Activated T-cell treated with anti-CD3 and anti-CD28 coated beads for 1 hour (primary cell): ENCODE results near the gene TSR3.
A peak's percentile ranks its signal among the peaks of the same experiment; 100 is the strongest.

Experiments used
- DNase-seq: peaks from one replicate; pipeline ENCODE4 v3.0.0-alpha.2; 2020; ENCODE audit warnings: low read depth

TSR3 gene

GRCh38 chr16:1323296-1324239 lies 28.1 kb downstream of the TSR3 start:
- no peak for DNase-seq

- DNase-seq = no peak
These were observed 29.3 kb downstream of the TSR3 start for GRCh38 chr16:1322407-1322806.

- DNase-seq = no peak
These were observed 30.9 kb downstream of the TSR3 start for GRCh38 chr16:1320658-1321240.

GRCh38 chr16:1320097-1320496 lies 31.6 kb downstream of the TSR3 start:
- DNase-seq = no peak

GRCh38 chr16:1319041-1319440 lies 32.6 kb downstream of the TSR3 start:
- no peak for DNase-seq

DNA sequence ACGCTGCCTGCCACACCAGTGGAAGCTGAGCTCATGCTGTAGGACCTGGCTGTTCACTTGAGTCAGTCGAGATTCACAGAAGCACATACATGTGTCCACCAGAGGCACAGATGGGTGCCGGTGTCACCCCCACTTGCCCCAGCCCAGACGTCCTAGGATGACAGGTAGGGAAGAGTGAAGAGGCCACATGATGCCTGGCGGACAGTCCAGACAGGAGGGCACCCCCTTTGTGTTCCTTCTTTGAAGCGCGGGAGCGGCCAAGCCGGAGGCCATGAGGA lies 33.5 kb downstream of the TSR3 start:
- DNase-seq = no peak

DNA sequence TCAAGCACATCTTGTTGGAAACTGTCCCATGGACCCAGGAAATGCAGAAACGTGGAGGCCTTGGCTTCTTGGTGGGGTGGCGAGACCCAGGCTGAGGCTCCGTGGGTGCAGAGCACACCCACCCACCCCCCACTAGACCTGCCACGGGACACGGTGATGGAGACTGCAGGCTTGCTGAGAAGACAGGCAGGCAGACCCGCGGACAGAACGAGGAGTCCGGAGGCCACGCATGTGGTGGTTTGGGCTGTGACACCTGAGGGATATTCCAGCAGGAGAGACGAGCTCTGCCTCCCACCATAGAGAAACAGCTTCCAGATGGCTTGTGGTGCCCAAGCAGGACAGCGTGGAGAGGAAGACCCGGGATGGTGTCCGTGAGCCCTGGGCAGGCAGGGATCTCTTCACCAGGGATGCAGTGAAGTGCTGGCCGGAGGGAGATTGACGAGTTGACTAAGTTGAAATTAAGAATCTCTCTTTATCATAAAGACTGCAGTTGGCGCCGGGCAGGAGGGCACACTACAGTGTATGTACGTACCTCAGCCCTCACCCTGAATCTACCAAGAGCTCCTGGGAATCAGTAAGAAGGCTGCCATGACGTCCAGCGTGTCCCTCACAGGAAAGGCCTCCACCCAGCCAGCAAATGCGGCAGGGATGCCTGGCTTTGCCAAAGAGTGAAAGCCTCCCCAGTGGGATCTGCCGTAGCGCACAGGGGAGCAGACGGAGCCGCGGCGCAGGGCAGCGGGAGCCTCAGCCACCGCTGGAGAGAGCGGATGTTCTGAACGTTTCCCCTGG lies 34.0 kb downstream of the TSR3 start:
- no peak for DNase-seq

DNA sequence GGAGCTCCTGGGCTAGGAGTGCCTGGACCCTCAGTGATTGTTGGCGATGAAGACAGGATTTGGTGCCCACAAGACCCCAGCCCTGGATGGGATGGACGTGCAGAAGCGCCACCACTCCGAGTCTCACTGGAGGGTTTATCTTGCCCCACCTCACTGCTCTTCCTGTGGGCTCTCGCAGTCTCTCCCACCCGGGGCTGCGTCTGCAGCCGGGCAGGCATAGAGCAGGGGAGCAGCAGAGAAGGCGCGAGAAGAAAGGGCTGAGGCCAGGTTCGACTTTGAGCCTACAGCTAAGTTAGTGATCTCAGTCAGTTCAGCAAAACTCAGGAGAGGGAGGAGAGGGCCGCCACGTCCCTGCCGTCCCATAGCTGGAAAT lies 35.7 kb downstream of the TSR3 start:
- DNase-seq = no peak

GRCh38 chr16:1315081-1316032 lies 36.3 kb downstream of the TSR3 start:
- DNase-seq = no peak

GRCh38 chr16:1314399-1315068 lies 37.1 kb downstream of the TSR3 start:
- DNase-seq = no peak

DNA sequence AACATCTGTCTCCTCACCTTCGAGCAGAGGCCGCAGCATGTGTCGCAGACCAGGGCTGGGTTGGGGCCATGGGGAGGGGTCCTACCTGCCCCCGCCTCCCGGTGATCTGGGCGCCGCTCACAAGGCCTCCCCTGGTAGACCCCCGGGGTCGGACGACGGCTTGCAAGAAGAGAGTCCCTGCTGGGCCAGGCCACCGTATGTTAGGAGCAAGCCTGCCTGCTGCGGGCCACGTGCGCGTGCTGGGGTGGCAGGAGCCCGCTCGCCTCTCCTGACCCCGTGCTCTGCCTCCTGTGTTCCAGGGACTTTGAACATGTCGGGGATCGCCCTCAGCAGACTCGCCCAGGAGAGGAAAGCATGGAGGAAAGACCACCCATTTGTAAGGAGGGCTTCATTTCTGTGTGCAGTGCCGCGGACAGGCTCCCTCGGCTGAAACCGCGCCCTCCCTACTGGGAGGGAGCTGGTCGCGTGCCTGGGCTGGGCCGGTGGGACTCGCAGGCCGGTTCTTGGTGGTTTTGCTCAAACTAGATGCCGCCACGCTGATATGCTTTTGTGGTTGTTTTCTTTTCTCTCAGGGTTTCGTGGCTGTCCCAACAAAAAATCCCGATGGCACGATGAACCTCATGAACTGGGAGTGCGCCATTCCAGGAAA lies 37.8 kb downstream of the TSR3 start:
- DNase-seq = no peak

DNA sequence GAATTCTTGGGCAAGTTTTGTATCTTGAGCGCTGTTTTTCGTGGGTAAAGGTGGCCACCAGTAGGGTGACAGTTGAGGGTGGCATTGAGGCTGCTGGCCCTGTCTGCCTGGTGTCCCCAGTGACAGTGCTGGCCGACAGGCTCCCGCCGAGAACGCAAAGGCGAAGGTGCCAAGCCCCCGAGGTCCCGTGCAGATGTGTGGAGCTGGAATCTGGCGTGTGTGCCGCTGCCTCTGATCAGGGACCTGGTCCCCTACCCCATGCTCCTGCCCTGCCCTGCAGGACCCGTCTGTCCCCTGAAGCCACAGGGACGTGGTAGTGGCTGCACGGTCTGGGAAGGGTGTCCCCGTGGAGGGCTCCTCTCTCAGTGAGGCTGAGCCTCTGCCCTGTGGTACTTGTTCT lies 38.8 kb downstream of the TSR3 start:
- no peak for DNase-seq

GRCh38 chr16:1312467-1312816 lies 39.2 kb downstream of the TSR3 start:
- DNase-seq = no peak

DNA sequence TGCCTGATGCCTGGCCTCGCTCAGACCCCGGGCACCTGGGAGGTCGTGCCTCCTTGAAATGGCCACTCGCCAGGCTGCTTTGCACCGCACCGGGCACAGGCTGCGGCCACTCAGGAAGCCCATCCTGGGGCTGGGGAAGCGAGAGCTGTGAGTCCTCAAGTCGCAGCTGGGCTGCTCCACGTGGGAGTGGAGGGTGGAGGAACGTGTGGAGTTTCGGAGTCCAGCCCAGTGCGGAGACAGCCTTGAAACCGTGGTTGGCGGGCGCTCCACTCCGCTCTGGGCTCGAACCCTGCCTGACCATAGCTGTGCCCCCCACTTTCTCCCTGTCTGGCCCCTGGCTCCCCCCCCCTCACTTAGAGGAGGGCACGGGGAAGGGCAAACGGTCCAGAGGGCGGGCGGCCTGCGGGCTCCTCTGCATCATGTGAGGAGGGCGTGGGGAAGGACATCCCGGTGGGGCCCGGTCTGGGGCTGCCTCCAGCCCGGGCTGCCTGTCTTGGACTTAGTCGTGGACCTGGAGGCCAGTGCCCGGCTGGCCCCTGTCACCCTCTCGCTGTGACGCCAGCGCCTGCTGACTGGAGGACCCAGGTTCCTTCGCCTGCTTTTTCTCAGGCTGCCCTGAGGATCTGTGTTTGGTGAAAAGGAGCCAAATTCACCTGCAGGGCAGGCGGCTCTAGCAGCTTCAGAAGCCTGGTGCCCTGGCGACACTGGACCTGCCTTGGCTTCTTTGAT lies 39.8 kb downstream of the TSR3 start:
- DNase-seq = no peak

GRCh38 chr16:1311212-1311737 lies 40.4 kb downstream of the TSR3 start:
- no peak for DNase-seq

- no peak for DNase-seq
These were observed 40.9 kb downstream of the TSR3 start for GRCh38 chr16:1310832-1311200.

DNA sequence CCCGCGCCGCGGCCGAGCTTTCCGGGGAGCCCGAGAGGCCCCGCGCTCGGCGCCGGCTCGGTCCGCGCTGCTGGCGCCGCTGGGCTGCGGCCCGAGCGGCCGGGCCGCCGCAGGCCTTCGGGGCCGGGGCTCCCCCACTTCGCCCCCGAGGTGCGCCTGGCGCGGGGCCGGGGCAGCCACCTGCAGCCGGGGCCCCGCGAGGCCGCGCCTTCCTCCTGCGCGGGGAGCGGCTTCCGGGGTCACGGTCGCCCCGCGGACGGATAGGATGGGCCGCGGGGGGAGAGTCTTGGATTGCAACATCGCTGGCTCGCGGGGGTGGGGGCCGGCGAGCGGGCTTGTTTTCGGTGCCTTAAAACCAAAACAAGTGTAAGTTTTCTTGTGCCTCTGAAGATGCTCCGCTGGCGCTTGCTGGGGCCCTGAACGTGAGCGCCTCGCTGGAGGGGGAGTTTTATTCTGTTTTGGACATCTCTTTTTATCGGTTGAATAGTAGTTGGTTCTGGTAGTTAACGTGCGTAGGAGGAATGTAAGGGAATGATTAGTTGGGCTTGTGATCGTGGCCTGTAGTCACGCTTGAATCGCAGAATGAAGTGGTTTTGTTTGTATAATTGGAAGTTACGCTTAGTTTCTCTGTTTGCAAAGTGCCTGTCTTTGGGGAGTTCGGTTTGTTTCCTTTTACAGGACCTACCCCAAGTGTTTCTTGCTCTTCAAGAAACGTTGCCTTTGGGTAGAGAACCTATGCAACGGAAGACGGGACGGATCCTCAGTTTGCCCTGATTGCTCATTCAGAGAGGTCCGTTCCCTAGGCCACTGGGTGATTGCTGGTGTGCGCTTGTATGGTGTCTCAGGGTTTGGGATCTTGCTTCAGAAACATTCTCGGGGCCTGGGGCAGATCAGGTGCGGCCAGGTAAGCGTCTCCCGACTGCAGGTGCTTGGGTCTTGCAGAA lies 41.5 kb downstream of the TSR3 start:
- peak; percentile 40 for DNase-seq

GRCh38 chr16:1308977-1309885 lies 42.4 kb downstream of the TSR3 start, which contains the start of gene UBE2I:
Gene UBE2I (plus strand): TSS chr16:1309636. CDS start chr16:1314031, 4,395 bp downstream.
- DNase-seq = peak; percentile 98
